GM13977 (cell line): ENCODE results near the gene ELAPOR1.
A peak's percentile ranks its signal among the peaks of the same experiment; 100 is the strongest.

Source experiments
- DNase-seq: peaks from one replicate; pipeline ENCODE4 v3.0.0; 2012; ENCODE audit warnings: low spot score
- CTCF ChIP-seq: IDR thresholded peaks from 2 replicates; pipeline ENCODE4 v1.5.1; 2012; ENCODE audit warnings: mild to moderate bottlenecking, control low read depth; ENCODE audit not compliant: insufficient read depth; ENCODE audit errors: extremely low read depth, missing control alignments
- in situ Hi-C: fragments of 300-500 bp; cut with MboI; formaldehyde crosslinking; loops from one replicate; pipeline ENCODE4 v1.12.0; 2022; ENCODE audit warnings: low sequenced_read_pairs, low pct_unique_long_range_greater_than_20kb, mixed read lengths, inconsistent platforms; ENCODE audit not compliant: unreplicated experiment

The ELAPOR1 gene

GRCh38 chr1:109113590-109114341 is at the start of gene ELAPOR1:
Gene ELAPOR1, plus strand, starts transcription at chr1:109114115. Its CDS starts 69 bp downstream, at chr1:109114184.
- in situ Hi-C loops = no loop called here
- no peak for TF ChIP-seq CTCF
- peak; percentile 71 for DNase-seq

- in situ Hi-C loops = no loop called here
- TF ChIP-seq CTCF = no peak
- no peak for DNase-seq
These were observed 48.8 kb upstream of the ELAPOR1 start for GRCh38 chr1:109065137-109065536.

GRCh38 chr1:109067883-109068282 is 46.0 kb upstream of the ELAPOR1 start:
- no peak for TF ChIP-seq CTCF
- in situ Hi-C loops = no loop called here
- DNase-seq = no peak

GRCh38 chr1:109069294-109069693 is 44.6 kb upstream of the ELAPOR1 start:
- in situ Hi-C loops = no loop called here

GRCh38 chr1:109075531-109076490 is 38.1 kb upstream of the ELAPOR1 start, which contains the start of gene TAF13:
Gene TAF13, minus strand, starts transcription at chr1:109076003. Its CDS starts 56 bp downstream, at chr1:109075947.
- TF ChIP-seq CTCF = no peak
- in situ Hi-C loops = no loop called here
- DNase-seq = peak; percentile 95

More at GRCh38 chr1:109069294-109069693, 44.6 kb upstream of the ELAPOR1 start:
- no peak for TF ChIP-seq CTCF
- DNase-seq = no peak

- peak; percentile 11 for DNase-seq
- in situ Hi-C loops = no loop called here
- TF ChIP-seq CTCF = no peak
These were observed 35.6 kb upstream of the ELAPOR1 start for GRCh38 chr1:109078317-109078716.
